ENCODE data around the gene RALGAPA2. TPM values are rescaled to one million over a fixed set of nuclear protein-coding genes. Genes with fewer than 3 reads are reported as not detected.

The RALGAPA2 gene
- total RNA-seq, 2 donors from 2014 or later, result 36.5 to 53.2 TPM

DNA sequence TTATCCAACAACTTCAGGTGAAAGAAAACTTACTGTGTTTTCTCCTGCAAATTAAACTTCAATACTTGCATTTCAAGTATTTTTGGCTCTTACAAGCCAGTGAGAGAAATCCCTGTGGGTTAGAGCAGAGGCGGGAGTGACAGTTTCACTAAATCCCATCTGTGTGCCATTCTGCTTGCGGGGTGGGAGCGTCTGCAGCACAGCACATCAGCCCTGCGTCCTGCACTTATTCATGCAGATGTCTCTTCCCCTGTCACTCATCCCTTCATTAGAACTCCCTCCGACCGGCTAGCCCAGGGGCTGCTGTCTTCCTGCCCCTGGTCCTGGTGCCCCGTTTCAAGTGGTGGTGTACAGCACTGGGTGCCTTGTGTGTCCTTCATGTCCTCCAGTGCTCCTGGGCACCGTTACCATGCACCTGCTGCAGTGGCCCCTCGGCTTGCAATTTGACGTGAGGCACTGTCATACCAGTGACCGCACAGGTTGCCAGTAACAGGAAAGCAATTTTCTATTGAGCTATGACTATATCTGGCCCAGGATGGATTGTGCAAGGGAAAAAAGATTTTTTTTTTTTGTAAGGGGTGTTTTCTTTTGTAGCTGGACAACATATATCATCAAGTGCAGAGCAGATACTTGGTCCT lies 285.1 kb downstream of the RALGAPA2 start:
- TF ChIP-seq POLR2AphosphoS5 (IDR thresholded peaks at IDR 0.05) (no peak), POLR2A (IDR thresholded peaks at IDR 0.05) (no peak)
- TF ChIP-seq, protein P1, sequence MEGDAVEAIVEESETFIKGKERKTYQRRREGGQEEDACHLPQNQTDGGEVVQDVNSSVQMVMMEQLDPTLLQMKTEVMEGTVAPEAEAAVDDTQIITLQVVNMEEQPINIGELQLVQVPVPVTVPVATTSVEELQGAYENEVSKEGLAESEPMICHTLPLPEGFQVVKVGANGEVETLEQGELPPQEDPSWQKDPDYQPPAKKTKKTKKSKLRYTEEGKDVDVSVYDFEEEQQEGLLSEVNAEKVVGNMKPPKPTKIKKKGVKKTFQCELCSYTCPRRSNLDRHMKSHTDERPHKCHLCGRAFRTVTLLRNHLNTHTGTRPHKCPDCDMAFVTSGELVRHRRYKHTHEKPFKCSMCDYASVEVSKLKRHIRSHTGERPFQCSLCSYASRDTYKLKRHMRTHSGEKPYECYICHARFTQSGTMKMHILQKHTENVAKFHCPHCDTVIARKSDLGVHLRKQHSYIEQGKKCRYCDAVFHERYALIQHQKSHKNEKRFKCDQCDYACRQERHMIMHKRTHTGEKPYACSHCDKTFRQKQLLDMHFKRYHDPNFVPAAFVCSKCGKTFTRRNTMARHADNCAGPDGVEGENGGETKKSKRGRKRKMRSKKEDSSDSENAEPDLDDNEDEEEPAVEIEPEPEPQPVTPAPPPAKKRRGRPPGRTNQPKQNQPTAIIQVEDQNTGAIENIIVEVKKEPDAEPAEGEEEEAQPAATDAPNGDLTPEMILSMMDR (IDR thresholded peaks at IDR 0.05), result no peak
- no peaks in the 10 kb centered on the region for H3K9me3 ChIP-seq
- intact Hi-C loops (cut with DNase I), result no loop called here
- no peak overlapping the region for H3K4me3 ChIP-seq
- DNase-seq (ENCODE audit: low spot score), result no peak
- no peaks in the 10 kb centered on the region for H3K36me3 ChIP-seq
- whole genome bisulfite sequencing, result 91% methylated on average over 11 of the region's 11 CpGs
- no peaks in the 10 kb centered on the region for H3K4me1 ChIP-seq (replicated peaks)
- H3K27me3 ChIP-seq (replicated peaks; ENCODE audit: insufficient read depth), result no peaks in the 10 kb centered on the region
- H3K27ac ChIP-seq, result no peak overlapping the region

DNA sequence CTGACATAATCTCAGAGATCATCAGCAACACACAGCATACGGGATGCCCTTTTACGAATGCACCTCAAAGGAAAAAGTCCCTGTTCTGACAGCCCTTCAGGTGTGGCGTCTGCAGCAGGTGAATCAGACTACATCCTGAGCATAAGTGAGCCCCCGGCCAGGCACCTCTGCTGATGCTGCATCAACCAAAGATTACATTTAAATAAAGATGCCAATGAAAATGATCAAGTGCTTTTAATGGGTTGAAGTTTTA lies 285.9 kb downstream of the RALGAPA2 start:
- no peaks in the 10 kb centered on the region for H3K36me3 ChIP-seq
- no peak for TF ChIP-seq POLR2A (IDR thresholded peaks at IDR 0.05)
- TF ChIP-seq POLR2AphosphoS5 (IDR thresholded peaks at IDR 0.05), result no peak
- TF ChIP-seq, protein P1 (IDR thresholded peaks at IDR 0.05), result no peak
- 96% methylated on average over 4 of the region's 4 CpGs for WGBS
- H3K27ac ChIP-seq, result no peak overlapping the region
- H3K9me3 ChIP-seq, result no peaks in the 10 kb centered on the region
- H3K4me3 ChIP-seq, result no peak overlapping the region
- no peak for DNase-seq (ENCODE audit: low spot score)
- intact Hi-C loops (cut with DNase I), result no loop called here
- no peaks in the 10 kb centered on the region for H3K4me1 ChIP-seq (replicated peaks)
- no peaks in the 10 kb centered on the region for H3K27me3 ChIP-seq (replicated peaks; ENCODE audit: insufficient read depth)

DNA sequence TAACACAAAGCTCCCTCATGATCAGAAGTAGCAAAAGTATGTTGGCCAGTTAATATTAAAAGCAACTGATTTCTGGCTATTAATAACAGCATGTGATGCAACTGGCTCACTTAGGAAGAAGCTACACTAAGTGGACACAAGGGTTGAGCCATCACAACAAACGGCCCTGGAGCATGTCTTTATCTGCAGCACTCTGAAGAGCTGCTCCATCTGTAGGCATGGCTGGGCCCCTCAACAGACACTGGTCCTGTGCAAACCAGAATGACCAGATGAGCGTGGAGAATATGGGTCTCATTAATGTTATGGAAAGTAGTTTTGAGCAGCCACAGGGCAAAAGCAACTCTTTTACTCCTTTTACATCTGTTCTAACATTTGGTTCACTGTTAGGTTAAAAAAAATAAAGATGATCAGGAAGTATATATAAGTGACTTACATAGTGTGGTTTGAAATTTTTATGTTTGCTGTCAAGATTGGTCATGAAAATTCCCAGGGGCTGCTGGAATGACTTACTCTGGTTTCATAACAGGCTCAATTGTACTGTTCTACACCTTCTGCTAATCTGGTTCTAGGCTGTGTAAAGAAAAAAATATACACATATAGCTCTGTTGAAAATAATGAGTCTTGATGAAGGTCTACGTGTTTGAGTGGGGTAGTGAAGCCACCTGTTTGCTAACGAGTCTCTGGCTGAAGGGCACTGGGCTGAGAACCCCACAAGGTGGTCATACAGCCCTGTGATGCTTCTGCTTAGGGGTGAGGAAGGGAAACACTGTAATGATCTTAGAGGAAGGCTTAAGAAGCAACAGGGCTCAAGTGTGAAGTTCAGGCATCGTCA lies 286.4 kb downstream of the RALGAPA2 start:
- no peak overlapping the region for H3K4me3 ChIP-seq
- H3K36me3 ChIP-seq, result no peaks in the 10 kb centered on the region
- intact Hi-C loops (cut with DNase I), result no loop called here
- DNase-seq (ENCODE audit: low spot score), result no peak
- no peaks in the 10 kb centered on the region for H3K27me3 ChIP-seq (replicated peaks; ENCODE audit: insufficient read depth)
- no peaks in the 10 kb centered on the region for H3K4me1 ChIP-seq (replicated peaks)
- TF ChIP-seq POLR2AphosphoS5 (IDR thresholded peaks at IDR 0.05) (no peak), POLR2A (IDR thresholded peaks at IDR 0.05) (no peak)
- TF ChIP-seq, protein P1 (IDR thresholded peaks at IDR 0.05), result no peak
- 82% methylated on average over 5 of the region's 5 CpGs for WGBS
- H3K9me3 ChIP-seq, result no peaks in the 10 kb centered on the region
- no peak overlapping the region for H3K27ac ChIP-seq

DNA sequence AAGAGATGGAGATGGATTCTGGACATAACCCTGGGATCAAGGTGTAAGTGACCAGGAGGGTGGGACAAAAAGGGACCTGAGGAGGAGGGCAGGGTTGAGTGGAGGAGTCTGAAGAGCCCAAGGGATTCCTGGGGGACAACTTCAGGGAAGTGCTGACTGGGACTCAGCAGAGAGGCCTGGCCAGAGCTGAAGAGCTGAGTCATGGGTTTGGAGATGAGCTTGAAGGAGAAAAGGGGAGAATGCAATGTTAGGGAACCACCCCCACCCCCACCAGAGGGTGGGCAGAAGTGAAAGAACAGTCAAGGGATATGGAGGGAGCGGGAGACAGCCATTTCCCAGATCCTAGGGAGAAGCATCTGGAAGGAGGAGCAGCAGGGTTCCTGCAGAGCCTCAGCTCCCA lies 289.3 kb downstream of the RALGAPA2 start:
- no peaks in the 10 kb centered on the region for H3K36me3 ChIP-seq
- H3K9me3 ChIP-seq, result no peaks in the 10 kb centered on the region
- no peak overlapping the region for H3K27ac ChIP-seq
- no peak for DNase-seq (ENCODE audit: low spot score)
- H3K27me3 ChIP-seq (replicated peaks; ENCODE audit: insufficient read depth), result no peaks in the 10 kb centered on the region
- intact Hi-C loops (cut with DNase I), result no loop called here
- 100% methylated on average over 1 of the region's 1 CpG for WGBS
- H3K4me3 ChIP-seq, result no peak overlapping the region
- TF ChIP-seq, protein P1 (IDR thresholded peaks at IDR 0.05), result no peak
- no peak for TF ChIP-seq POLR2A (IDR thresholded peaks at IDR 0.05)
- H3K4me1 ChIP-seq (replicated peaks), result no peaks in the 10 kb centered on the region
